PC-9 (cell line): ENCODE data around the gene RNF223.

Experiments used
- EZH2 ChIP-seq: fragments of 200-600 bp; sonication (generic); IDR thresholded peaks from 2 replicates; pipeline ENCODE4 v1.8.0; 2017; ENCODE audit warnings: antibody characterized with exemption, low read depth
- TF ChIP-seq, protein P1 (sequence below): fragments of 200-600 bp; sonication (generic); conservative IDR thresholded peaks from 2 replicates; pipeline ENCODE4 v1.6.1; 2017; ENCODE audit warnings: mixed run types, antibody characterized with exemption, mild to moderate bottlenecking, moderate library complexity

DNA sequence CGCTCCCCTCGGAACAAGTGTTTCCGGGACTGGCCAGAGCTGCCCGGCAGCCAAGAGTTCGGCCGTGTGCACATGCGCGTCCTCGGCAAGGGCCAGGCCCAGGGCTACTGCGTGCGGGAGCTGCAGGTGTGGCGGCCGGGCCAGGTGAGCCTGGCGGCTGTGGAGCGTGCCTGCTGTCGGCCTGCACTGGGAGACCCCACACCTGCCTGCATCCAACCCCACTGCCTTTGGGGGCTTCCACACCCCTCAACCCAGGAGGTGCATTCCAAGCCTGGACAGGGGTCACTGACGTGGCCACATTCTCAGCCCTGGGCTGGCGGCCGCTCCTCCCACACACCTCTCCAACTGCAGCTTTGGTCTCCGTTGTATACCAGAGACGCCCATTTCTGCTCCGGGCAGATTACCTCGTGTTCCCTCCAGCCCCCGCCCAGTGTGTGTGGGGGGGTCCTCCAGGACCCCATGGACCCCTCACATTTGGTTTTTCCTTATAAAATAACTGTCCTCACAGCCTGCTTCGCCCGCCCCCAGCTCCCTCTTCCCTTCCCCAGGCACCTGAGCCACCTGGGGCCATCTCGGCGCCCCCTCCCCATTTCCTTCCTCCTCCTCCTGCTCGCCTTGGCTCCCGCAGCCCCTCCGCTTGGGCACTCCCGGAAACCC lies 6.1 kb downstream of the RNF223 start:
- TF ChIP-seq, protein P1, sequence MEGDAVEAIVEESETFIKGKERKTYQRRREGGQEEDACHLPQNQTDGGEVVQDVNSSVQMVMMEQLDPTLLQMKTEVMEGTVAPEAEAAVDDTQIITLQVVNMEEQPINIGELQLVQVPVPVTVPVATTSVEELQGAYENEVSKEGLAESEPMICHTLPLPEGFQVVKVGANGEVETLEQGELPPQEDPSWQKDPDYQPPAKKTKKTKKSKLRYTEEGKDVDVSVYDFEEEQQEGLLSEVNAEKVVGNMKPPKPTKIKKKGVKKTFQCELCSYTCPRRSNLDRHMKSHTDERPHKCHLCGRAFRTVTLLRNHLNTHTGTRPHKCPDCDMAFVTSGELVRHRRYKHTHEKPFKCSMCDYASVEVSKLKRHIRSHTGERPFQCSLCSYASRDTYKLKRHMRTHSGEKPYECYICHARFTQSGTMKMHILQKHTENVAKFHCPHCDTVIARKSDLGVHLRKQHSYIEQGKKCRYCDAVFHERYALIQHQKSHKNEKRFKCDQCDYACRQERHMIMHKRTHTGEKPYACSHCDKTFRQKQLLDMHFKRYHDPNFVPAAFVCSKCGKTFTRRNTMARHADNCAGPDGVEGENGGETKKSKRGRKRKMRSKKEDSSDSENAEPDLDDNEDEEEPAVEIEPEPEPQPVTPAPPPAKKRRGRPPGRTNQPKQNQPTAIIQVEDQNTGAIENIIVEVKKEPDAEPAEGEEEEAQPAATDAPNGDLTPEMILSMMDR, result no peak
- TF ChIP-seq EZH2, result no peak
